Kidney tubule cell (primary cell): ENCODE data around the gene MKI67.
"Not testable (repeated sequence)": the region's sequence is repeated elsewhere in the genome, so short reads cannot be mapped to it uniquely, and the experiment has no call there.

Experiments used
- DNase-seq: peaks from one replicate; pipeline ENCODE4 v3.0.0-alpha.2; 2018; ENCODE audit warnings: low spot score

The MKI67 gene

DNA sequence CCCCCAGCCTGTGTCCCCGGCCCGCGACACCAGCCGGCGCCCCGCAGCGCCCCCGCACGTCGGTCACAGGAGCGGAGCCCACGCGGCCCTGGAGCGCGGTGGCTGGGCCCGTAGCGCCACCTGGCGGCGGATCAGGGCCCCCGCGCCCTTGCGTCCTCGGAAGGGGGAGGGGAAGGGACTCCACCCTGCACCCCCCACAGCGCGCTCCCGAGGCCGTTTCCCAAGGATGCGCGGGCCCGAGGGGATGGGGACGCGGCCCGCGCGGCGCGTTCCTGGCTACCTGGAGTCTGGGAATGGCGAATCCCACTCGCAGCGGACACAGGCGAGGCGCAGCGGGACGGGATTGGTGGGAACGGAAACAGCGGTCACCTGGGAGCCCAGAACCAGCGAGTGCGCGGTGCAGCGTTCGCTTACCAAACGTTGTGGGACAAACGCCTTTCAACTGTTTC, 23.8 kb upstream of the MKI67 start:
- peak; percentile 68 for DNase-seq

DNA sequence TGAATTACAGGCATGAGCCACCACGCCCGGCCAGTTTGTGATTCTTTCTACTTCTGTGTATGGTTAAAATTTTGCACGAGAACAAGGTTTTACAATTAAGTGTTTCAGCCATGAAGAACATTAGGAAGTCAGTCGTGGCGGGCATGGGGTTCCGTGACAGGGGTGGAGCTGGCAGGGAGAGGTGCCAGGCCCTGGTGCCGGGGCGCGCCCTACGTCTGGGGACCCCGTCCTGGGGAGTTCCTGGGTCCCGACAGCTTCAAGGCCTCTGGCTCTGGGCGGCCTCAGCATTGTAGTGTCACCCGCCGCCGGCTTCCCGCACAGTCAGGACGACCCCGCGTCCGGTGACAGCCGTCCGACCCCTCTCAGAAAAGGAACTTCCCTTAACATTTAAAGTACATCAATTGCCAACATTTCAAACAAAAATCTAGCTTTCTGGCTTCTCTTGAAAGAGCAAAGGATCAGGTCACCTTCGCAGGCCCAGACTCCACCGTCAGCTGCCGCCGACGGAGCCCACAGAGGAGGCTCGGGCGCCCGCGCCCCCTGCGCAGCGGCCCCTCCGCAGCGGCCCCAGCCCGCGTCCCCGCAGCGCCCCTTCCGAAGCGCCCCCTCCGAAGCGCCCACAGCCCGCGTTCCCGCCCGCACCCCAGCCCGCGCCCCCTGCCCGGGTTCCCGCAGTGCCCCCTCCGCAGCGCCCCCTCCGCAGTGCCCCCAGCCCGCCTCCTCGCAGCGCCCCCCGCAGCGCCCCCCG, 23.2 kb upstream of the MKI67 start:
- DNase-seq, result no peak

DNA sequence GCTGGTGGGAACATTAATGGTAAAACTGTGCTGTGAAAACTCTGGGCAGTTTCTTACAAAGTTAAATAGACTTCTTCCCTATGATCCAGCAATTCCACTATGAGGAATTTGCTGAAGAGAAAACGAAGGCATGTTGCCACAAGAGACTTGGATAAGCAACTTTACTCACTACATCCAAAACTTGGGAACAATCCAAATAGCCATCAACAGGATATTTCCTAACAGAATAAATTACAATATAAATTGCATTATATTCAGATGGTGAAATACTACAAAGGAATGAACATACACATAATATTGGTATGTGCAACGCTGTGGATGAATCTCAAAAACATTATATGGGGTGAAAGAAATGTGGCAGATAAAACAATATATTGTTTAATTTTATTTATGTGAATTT, 21.4 kb upstream of the MKI67 start:
- DNase-seq, result peak; percentile 24

DNA sequence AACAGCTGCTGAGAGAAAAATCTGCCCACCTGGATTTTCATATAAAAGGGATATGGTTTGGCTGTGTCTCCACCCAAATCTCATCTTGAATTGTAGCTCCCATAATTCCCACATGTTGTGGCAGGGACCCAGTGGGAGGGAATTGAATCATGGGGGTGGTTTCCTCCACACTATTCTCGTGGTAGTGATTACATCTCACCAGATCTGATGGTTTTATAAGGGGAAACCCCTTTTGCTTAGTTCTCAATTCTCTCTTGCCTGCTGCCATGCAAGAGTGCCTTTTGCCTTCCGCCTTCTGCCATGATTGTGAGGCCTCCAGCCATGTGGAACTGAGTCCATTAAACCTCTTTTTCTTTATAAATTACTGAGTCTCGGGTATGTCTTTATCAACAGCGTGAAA, 20.8 kb upstream of the MKI67 start:
- DNase-seq, result peak; percentile 83

DNA sequence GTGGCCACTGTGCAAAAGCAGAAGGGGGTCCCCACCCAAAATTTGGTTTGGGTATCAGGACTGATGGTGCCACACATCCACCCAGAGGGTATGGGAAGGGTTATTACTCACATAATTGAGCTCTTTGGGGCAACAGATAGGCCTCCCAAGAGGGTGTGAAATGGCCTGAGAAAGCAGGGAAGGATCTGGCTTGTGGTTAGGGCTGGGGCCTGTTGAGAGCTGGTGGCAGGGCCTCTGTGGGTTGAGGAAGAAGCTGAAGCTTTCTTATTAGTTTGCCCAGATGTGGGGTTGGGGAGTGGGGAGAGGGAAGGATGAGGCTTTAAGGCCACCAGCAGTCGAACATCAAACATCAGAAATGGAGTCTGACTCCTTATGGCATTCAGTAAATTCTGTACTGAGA, 18.3 kb upstream of the MKI67 start:
- no peak for DNase-seq

DNA sequence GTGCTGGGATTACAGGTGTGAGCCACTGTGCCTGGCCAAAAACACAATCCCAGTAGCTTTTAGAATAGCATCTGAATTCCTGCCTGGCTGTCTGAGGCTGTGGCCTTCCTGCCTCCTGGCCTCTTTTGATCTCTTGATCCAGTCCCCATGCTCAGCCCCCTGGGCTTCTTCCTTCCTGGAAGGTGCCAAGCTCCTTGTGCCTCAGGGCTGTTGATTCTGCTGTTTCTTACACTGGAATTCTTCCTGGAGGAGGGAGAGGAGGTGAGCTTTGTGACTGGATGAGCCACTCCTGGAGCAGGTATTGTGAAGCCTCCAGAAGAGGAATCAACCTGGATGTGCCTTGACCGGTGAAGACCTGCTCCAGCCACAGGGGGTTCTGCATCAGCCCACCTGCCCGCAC, 17.3 kb upstream of the MKI67 start:
- DNase-seq, result no peak

DNA sequence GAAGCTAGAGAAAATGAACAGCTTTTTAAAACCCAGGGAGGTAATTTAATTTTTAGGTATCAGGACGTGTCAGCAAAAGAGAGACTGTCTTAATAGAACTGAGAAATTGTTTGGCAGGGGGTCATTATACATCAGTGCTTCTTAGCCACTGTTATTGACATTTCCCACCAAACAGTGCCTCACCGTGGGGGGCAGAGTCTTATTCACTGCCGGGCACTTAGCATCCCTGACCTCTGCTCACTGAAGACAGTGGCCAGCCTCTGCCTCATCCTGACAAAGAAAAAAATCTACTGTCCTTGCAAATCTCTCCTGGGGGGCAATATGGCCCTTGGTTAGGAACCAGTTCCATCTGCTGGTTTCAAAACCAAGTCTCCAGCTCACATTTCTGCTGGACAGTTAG, 14.2 kb upstream of the MKI67 start:
- no peak for DNase-seq

DNA sequence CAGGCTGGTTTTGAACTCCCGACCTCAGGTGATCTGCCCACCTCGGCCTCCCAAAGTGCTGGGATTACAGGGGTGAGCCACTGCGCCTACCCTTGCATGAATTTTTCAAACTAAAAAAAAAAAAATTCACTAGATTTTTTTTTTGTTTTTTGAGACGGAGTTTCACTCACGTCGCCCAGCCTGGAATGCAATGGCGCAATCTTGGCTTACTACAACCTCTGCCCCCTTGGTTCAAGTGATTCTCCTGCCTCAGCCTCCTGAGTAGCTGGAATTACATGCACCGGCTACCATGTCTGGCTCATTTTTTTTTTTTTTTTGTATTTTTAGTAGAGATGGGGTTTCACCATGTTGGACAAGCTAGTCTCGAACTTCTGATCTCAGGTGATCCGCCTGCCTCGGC, 12.2 kb upstream of the MKI67 start:
- not testable (repeated sequence) for DNase-seq

DNA sequence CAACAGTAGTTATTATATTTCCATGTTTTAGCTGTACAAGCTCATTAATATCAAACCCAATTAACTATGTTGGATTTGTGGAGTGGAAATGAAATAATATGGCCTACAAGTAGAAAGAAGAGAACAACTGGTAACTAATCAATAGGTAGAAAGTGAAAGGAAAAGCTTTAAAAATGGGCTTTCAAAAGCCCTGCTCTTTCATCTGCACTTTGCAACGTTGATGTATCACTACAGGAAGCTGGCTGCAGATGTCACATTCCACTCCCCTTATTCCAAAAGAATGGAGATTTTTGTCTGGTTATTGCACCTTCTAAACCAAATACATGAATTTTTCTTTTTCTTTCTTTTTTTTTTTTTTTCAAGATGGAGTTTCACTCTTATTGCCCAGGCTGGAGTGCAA, 11.7 kb upstream of the MKI67 start:
- no peak for DNase-seq

DNA sequence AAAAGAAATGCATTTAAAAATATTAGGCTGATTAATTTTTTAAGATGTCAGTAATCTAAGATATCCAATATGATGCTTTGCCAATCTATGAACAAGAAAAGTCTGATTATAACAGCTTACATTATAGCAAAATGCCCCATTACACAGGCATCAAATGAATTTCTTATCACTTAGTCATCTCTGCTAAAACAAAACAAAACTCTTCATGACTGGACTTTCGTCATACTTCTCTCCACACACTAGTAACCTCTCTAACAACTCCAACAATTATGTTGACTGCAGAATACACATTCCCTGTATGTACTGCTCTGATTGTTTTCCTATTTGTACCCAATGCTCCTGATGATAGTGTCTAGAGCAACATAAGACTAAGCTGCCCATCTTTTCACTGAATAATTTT, 3.8 kb upstream of the MKI67 start:
- peak; percentile 61 for DNase-seq

DNA sequence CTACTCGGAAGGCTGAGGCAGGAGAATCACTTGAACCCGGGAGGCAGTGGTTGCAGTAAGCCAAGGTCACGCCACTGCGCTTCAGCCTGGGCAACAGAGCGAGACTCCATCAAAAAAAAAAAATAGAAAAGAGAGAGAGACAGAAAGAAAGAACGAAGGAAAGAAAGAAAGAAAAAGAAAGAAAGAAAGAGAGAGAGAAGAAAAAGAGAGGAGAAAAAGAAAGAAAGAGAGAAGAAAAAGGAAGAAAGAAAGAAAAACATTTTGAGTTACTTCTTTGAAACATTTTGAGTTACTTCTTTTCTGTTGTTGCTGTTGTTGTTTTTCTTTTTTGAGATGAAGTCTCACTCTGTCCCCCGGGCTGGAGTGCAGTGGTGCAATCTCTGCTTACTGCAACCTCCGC, 2.4 kb upstream of the MKI67 start:
- DNase-seq, result no peak

DNA sequence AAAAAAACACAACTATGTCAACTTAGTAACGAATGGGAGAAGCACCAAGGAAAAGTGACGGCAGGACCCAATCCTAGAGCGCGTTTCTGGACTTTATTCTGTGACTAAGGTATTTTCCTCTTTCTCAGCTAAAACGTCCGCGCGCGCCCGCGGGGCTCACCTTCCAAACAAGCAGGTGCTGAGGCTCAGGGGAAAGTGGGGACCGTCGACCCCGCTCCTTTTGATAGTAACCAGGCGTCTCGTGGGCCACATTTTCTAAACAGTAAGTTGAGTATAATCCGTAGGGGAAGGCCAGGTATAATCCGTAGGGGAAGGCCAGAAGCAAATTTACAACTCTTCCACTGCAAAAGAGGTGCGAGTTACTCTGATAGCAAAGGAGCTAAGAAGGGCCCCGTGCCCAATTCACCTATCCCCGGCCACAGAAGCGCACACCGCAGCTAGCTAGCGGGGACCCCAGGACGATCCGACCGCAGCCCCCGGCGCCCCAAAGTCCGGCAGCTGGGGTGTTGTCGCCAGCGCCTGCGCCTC, 743 bp downstream of the MKI67 start:
- peak; percentile 37 for DNase-seq

DNA sequence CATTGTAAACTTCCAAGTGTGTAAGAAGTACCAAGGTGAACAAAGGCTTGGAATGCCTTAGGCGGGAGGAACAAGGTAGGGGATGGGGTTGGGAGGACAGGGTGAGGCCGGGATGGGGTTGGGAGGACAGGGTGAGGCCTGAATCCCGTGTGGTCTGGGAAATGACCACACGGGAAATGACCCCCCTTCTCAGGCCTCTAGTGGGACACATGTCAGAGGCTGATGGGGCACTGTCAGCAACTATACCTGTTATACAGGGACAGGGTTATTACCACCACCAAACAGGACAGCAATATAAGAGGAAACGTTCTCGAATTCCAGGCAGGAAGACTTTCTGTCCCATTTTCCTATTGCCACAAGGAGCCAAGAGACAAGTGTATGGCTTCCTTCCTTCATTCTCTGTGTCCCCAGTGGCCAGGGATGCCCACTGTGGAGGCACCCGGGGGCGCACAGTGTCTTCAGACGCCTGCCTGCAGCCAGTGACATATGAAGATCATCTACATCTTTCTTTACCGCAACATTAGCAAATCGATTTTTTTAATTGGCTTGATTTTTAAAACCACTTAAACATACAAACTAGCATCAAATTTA, 1.3 kb downstream of the MKI67 start:
- peak; percentile 22 for DNase-seq

DNA sequence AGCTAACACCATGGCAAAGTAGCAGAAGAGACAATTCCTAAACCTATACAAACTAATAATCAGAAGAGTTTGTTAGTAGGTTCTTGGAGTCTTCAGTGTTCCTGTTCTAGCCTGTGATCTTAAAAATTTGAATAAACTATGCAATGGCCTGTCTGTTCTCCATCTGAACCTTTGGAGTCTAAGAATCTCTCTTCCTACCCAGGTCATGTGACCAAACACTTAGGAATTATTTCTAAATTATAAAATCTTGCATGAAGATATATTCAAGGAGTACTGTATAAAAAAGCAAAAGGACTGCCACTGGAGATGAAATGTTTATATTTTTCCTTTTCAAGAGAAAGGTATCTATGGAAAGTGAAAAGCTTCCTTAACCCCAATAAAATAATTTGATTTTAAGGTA, 2.4 kb downstream of the MKI67 start:
- no peak for DNase-seq

DNA sequence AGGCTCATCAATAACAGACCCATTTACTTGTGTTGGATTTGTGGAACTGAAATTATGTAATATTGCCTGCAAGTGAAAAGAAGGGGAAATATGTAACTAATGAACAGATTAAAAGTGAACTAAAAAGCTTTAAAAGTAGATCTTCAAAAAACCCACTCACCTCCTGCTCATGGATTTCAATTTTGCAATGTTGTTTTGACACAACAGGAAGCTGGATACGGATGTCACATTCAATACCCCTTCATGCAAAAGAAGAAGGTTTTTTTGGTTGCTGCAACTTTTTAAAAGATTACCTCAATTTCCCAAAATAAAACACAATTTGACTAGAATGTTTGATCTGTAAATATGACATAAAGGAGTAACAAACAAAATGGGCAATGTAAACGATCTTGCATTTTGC, 3.3 kb downstream of the MKI67 start:
- DNase-seq, result no peak

DNA sequence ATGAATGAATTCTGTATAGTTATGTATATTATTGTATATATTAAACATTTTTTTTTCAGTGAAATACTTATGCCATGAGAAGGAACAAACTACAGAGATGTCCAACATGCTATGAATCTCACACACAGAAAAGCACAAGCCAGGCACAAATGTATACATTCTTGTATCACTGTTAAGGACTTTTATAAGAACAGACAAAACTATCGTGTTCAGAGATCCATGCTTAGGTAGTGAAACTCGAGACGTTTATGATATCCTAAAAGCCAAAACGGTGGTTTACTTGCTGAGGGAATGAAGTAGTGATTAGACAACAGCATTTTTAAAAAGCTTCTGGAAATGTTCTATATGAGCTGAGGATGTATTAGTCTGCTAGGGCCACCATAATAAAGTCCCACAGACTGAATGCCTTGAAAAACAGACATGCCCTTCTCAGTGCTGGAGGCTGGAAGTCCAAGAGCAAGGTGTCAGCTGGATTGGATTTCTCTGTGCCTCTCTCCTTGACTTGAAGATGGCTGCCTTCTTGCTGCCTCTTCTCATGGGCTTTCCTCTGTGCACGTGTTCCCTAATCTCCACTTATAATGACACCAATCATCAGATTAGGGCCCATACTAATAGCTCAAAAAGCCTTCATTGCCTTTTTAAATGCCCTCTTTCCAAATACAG, 4.3 kb downstream of the MKI67 start:
- DNase-seq, result no peak

DNA sequence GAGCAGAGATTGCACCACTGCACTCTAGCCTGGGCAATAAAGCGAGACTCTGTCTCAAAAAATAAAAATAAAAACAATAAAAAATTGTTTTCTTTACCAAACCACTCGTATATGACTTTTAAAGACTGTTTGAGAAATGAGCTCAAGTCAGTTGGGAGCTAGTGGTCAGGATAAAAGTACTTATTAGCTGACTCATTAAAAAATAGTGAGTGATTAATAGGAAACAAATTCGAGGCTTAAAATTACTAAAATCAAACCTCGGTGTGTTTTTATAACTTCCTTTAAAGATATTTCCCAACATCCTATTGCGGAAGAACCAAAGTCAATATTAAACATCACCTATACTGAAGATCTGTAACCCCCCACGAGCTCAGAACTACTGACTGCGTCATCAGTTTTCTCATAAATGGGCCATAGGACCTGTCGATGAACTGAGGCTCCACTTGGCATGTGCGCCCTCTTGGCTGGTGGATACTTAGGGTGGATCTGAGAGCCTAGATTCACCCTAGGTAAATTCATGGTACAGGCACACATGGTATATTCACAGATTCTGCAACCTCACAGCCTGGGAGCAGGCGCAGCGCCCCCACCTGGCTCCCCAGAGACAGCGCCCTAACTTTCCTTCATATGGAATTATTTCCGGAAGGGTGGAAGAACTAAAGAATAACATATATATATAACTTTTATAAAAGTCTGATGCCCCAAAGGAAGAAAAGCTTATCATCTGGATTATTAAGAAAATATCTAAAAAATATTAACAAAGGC, 9.2 kb downstream of the MKI67 start:
- DNase-seq, result no peak

DNA sequence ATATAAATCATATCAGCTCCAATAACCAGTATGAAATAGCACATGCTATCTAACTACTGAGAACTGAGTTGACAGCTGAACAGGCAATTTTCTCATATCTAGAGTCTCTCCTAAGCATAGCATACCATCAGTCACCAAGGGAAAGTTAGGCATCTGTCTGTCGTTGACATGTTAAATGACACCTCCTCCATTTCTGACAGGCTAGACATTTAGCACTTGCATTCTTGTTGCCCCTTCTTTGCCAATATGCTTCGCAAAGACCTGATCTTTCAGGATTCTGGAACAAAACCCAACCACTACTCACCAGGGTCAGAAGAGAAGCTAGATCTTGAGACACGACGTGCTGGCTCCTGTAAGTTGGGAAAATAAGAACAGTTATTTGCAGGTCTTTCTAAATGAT, 10.0 kb downstream of the MKI67 start:
- no peak for DNase-seq

DNA sequence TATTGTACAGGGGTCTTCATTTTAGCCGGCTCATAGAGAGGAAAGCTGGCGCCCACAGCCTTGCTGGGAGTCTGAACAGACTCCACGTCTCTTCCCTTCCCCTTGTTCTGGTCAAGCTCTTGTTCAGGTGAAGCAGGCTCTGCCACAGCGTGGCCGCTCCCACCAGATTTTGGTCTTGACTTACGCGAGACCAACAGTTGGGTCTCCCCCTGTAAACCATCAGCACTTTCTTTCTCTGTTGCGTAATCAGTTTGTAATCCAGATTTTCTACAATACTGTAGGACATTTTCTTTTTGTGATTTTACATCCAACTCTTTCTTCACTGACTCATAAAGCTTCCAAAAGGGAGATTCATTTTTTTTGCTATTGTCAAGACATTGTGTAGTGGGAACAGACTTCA, 10.9 kb downstream of the MKI67 start:
- no peak for DNase-seq

DNA sequence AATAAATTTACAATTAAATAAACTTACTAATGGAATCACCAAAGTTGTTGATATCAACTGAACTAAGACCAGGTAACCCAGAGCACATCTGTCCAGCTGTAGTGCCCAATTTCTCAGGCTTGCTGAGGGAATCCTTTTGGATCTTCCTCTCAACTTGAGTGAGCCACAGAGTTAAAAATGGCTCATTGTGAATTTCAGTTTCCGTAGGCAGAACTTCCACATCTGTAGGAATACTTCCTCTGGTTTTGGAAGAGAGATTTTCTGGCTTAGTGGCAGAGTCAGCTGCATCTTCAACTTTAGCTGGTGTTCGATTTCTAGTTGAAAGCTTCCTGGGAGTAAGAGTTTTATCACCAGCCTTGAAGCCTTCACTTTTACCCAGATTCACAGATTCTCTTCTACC, 11.3 kb downstream of the MKI67 start:
- DNase-seq, result no peak

DNA sequence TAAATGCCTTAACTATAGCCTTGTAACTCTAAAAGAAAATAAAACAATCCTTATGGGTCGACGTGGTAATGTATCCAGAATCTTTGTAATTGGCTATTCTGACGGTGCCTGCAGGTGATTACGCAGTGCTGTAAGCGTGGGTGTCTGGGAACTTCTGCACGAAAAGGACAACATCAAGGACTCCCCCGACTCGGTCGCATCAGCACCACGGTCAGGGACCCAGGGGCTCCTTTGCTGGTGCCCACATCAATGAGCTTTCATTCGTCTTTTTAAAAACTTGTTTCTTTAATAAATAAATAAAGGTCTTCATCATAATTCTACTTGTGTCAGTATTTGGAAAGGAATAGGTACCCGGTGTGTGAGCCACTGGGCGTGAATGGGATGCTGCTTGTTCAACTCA, 13.2 kb downstream of the MKI67 start:
- no peak for DNase-seq

DNA sequence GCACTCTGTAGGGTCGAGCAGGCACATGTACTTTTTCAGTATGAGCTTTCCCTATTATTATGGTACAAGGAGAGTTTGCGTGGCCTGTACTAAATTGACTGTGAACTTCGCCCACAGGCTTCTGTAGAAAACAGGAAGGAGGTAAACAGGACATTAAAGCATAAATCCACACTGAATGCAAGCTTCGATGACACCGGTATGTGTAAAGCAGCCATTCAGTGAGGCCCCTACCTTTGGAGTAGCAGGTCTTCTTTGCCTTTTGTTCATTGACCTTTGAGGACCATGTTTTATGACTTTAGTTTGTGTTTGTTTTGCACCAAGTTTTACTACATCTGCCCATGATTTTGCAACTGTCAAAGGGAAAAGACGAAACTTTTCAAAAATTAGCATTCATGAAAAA, 14.5 kb downstream of the MKI67 start:
- no peak for DNase-seq

DNA sequence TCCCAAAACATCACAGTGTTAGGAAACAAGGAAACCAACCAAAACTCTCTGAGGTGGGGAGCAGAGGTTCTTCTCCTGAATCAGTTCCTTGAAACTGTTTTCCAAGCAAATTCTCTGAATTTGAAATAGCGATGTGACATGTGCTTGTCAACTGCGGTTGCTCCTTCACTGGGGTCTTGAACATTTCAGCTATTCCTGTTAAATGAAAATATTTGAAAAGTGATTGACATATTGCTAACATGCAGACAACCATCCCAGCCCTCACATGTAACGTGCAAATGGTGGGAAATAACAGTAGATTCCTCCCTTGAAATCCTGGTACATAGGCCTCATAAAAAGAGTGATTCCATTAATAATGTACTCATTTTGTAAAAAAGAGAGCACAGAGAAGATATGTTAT, 15.9 kb downstream of the MKI67 start:
- DNase-seq, result no peak
